Measurements from ENCODE around the gene HDAC9. TPM values are rescaled to one million over a fixed set of nuclear protein-coding genes. Genes with fewer than 3 reads are reported as not detected.

The HDAC9 gene
- total RNA-seq, 1 experiment from 2014 or later: 159 TPM

DNA sequence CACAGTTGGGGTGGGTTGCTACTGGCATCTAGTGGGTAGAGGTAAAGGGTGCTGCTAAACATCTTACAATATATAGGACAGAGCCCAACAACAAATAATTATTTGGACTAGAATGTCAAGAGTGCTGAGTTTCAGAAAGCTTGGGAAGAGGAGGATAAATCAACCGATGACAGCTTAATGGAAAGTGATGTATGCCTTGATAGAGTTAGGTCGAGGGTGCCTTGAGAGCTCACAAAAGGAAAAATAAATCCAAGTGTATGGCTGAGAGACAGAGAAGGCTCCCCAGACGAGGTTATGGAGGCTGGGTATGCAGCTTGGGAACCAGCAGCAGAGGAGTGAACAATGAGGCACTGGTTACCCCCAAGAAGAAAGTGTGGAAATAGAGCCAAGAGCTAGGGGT, 211.1 kb downstream of the HDAC9 start:
- Mint-ChIP-seq H3K36me3 (ENCODE audit: insufficient read depth, unreplicated experiment) (no peaks in the 10 kb centered on the region), H3K27ac (ENCODE audit: unreplicated experiment) (no peak overlapping the region), H3K4me3 (ENCODE audit: low read depth, unreplicated experiment) (no peak overlapping the region), H3K4me1 (ENCODE audit: low read depth, unreplicated experiment) (no peaks in the 10 kb centered on the region), H3K9me3 (ENCODE audit: low read depth, unreplicated experiment) (no peaks in the 10 kb centered on the region), H3K27me3 (ENCODE audit: unreplicated experiment) (no peaks in the 10 kb centered on the region)
- DNase-seq: no peak
- TF ChIP-seq, protein P1, sequence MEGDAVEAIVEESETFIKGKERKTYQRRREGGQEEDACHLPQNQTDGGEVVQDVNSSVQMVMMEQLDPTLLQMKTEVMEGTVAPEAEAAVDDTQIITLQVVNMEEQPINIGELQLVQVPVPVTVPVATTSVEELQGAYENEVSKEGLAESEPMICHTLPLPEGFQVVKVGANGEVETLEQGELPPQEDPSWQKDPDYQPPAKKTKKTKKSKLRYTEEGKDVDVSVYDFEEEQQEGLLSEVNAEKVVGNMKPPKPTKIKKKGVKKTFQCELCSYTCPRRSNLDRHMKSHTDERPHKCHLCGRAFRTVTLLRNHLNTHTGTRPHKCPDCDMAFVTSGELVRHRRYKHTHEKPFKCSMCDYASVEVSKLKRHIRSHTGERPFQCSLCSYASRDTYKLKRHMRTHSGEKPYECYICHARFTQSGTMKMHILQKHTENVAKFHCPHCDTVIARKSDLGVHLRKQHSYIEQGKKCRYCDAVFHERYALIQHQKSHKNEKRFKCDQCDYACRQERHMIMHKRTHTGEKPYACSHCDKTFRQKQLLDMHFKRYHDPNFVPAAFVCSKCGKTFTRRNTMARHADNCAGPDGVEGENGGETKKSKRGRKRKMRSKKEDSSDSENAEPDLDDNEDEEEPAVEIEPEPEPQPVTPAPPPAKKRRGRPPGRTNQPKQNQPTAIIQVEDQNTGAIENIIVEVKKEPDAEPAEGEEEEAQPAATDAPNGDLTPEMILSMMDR (IDR thresholded peaks at IDR 0.05; ENCODE audit: unreplicated experiment): no peak
- intact Hi-C loops (cut with micrococcal nuclease; ENCODE audit: unreplicated experiment): no loop called here
- BruUV-seq (replicated peaks): no TSS peak
- CTCF ChIA-PET: interaction anchor here (0.6 kb wide), 1 partner anchor 77 kb away, joined by 6 read pairs; no protein-coding TSS in a partner anchor

GRCh38 chr7:18708204-18708603, 212.7 kb downstream of the HDAC9 start:
- H3K27ac Mint-ChIP-seq (ENCODE audit: unreplicated experiment): no peak overlapping the region
- no TSS peak for BruUV-seq (replicated peaks)
- H3K27me3 Mint-ChIP-seq (ENCODE audit: unreplicated experiment): no peaks in the 10 kb centered on the region
- no peaks in the 10 kb centered on the region for H3K36me3 Mint-ChIP-seq (ENCODE audit: insufficient read depth, unreplicated experiment)
- TF ChIP-seq, protein P1 (IDR thresholded peaks at IDR 0.05; ENCODE audit: unreplicated experiment): no peak
- intact Hi-C loops (cut with micrococcal nuclease; ENCODE audit: unreplicated experiment): no loop called here
- no peaks in the 10 kb centered on the region for H3K4me1 Mint-ChIP-seq (ENCODE audit: low read depth, unreplicated experiment)
- CTCF ChIA-PET: no interaction called here
- H3K9me3 Mint-ChIP-seq (ENCODE audit: low read depth, unreplicated experiment): no peaks in the 10 kb centered on the region
- no peak for DNase-seq
- no peak overlapping the region for H3K4me3 Mint-ChIP-seq (ENCODE audit: low read depth, unreplicated experiment)

- Mint-ChIP-seq H3K4me3 (ENCODE audit: low read depth, unreplicated experiment) (no peak overlapping the region), H3K9me3 (ENCODE audit: low read depth, unreplicated experiment) (no peaks in the 10 kb centered on the region), H3K4me1 (ENCODE audit: low read depth, unreplicated experiment) (no peaks in the 10 kb centered on the region), H3K27ac (ENCODE audit: unreplicated experiment) (no peak overlapping the region), H3K27me3 (ENCODE audit: unreplicated experiment) (no peaks in the 10 kb centered on the region), H3K36me3 (ENCODE audit: insufficient read depth, unreplicated experiment) (no peaks in the 10 kb centered on the region)
- BruUV-seq (replicated peaks): no TSS peak
- TF ChIP-seq, protein P1 (IDR thresholded peaks at IDR 0.05; ENCODE audit: unreplicated experiment): no peak
- no peak for DNase-seq
- intact Hi-C loops (cut with micrococcal nuclease; ENCODE audit: unreplicated experiment): no loop called here
- CTCF ChIA-PET: interaction anchor here (0.6 kb wide), 1 partner anchor 850 kb away, joined by 5 read pairs; no protein-coding TSS in a partner anchor
These were observed 220.4 kb downstream of the HDAC9 start for GRCh38 chr7:18715988-18716387.

- no peaks in the 10 kb centered on the region for H3K36me3 Mint-ChIP-seq (ENCODE audit: insufficient read depth, unreplicated experiment)
- no TSS peak for BruUV-seq (replicated peaks)
These were observed 225.9 kb downstream of the HDAC9 start for GRCh38 chr7:18721429-18721828.

More at GRCh38 chr7:18721429-18721828, 225.9 kb downstream of the HDAC9 start:
- CTCF ChIA-PET: no interaction called here
- Mint-ChIP-seq H3K9me3 (ENCODE audit: low read depth, unreplicated experiment) (no peaks in the 10 kb centered on the region), H3K4me3 (ENCODE audit: low read depth, unreplicated experiment) (no peak overlapping the region), H3K27me3 (ENCODE audit: unreplicated experiment) (no peaks in the 10 kb centered on the region), H3K4me1 (ENCODE audit: low read depth, unreplicated experiment) (no peaks in the 10 kb centered on the region), H3K27ac (ENCODE audit: unreplicated experiment) (no peak overlapping the region)
- intact Hi-C loops (cut with micrococcal nuclease; ENCODE audit: unreplicated experiment): loop anchor here (10.0 kb wide), 1 partner anchor 1753 kb away; no protein-coding TSS in a partner anchor
- TF ChIP-seq, protein P1 (IDR thresholded peaks at IDR 0.05; ENCODE audit: unreplicated experiment): no peak
- no peak for DNase-seq

All from Calu3 (cell line).